ENCODE data around the gene PABPN1L. TPM values are rescaled to one million over a fixed set of nuclear protein-coding genes. Genes with fewer than 3 reads are reported as not detected.
A peak's percentile ranks its signal among the peaks of the same experiment; 100 is the strongest.

The PABPN1L gene
- total and polyA plus RNA-seq, 10 of the 15 experiments (the other 5 are each of a cell fraction or from before 2014, with no cell fraction given): not detected

GRCh38 chr16:88864521-88864920, 1.9 kb downstream of the PABPN1L start:
- no TSS peak for BruUV-seq (replicated peaks)
- Histone ChIP-seq H3K27me3 (replicated peaks in 1 of 2; ENCODE audit: control insufficient read depth in 2 of 2, insufficient read depth in 2 of 2, low read length in 1 of 2) (no peaks in the 10 kb centered on the region), H4K20me1 (ENCODE audit: control insufficient read depth, insufficient read depth) (no peaks in the 10 kb centered on the region), H3K36me3 (ENCODE audit: control insufficient read depth in 2 of 2, insufficient read depth in 2 of 2, low read length in 1 of 2) (peaks cover 2 to 4% of the 10 kb centered on the region in 2 experiments; a peak in 3 of 4 replicates), H2AFZ (ENCODE audit: control insufficient read depth, low read depth, low read length) (no peak overlapping the region), H3K9ac (ENCODE audit: control insufficient read depth, insufficient read depth, low read length) (no peak overlapping the region), H3K4me3 (no peak overlapping the region), H3K9me3 (replicated peaks; ENCODE audit: control insufficient read depth, insufficient read depth, low read length) (no peaks in the 10 kb centered on the region), H3K79me2 (ENCODE audit: control insufficient read depth, insufficient read depth, low read length) (no peaks in the 10 kb centered on the region), H3K4me2 (ENCODE audit: control insufficient read depth, insufficient read depth) (no peak overlapping the region), H3K4me1 (ENCODE audit: control insufficient read depth, insufficient read depth, low read length) (no peaks in the 10 kb centered on the region), H3K27ac (ENCODE audit: control insufficient read depth, insufficient read depth) (no peak overlapping the region)
- intact Hi-C loops (cut with micrococcal nuclease; ENCODE audit: unreplicated experiment) (no loop called here), in situ Hi-C loops (cut with MboI) (no loop called here)
- no peak for FAIRE-seq
- 0 out of 3 replicates have a peak, but pooled peaks have one; percentile 15 for ATAC-seq
- no peak for TF ChIP-seq CHD4 (IDR thresholded peaks at IDR 0.05)
- no peak for TF ChIP-seq SIX5 (IDR thresholded peaks at IDR 0.05; ENCODE audit: low read depth, low read length, severe bottlenecking)
- TF ChIP-seq CEBPB (IDR thresholded peaks at IDR 0.05; ENCODE audit: borderline replicate concordance in 1 of 2, low read depth in 2 of 2, low read length in 2 of 2): no peak
- TF ChIP-seq TCF12 (IDR thresholded peaks at IDR 0.05; ENCODE audit: low read depth, low read length): no peak
- no peak for TF ChIP-seq ATF7 (IDR thresholded peaks at IDR 0.05; ENCODE audit: low read depth)
- no peak for TF ChIP-seq NFYB (IDR thresholded peaks at IDR 0.05; ENCODE audit: insufficient read depth, low read depth, low read length)
- no peak for TF ChIP-seq RB1 (IDR thresholded peaks at IDR 0.05; ENCODE audit: borderline replicate concordance)
- no peak for TF ChIP-seq BHLHE40 (IDR thresholded peaks at IDR 0.05; ENCODE audit: borderline replicate concordance in 1 of 2, low read depth in 2 of 2, low read length in 1 of 2)
- no peak for TF ChIP-seq NFXL1 (IDR thresholded peaks at IDR 0.05; ENCODE audit: borderline replicate concordance)
- TF ChIP-seq EGR1 (IDR thresholded peaks at IDR 0.05; ENCODE audit: borderline replicate concordance in 1 of 2, low read depth in 2 of 2, low read length in 2 of 2): no peak
- TF ChIP-seq SIN3A (IDR thresholded peaks at IDR 0.05; ENCODE audit: low read depth, low read length): no peak
- TF ChIP-seq RFX5 (IDR thresholded peaks at IDR 0.05; ENCODE audit: low read depth, low read length): no peak
- TF ChIP-seq MTA3 (IDR thresholded peaks at IDR 0.05; ENCODE audit: borderline replicate concordance, low read length): no peak
- no peak for TF ChIP-seq PRDM15 (CRISPR knock-in tag; IDR thresholded peaks at IDR 0.05)
- no peak for TF ChIP-seq KDM1A (IDR thresholded peaks at IDR 0.05; ENCODE audit: borderline replicate concordance)
- 69% methylated on average over 18 of the region's 18 CpGs for WGBS (ENCODE audit: insufficient coverage, insufficient replicate concordance, low lambda C conversion rate, missing lambda C conversion rate)
- RAD21 ChIA-PET (ENCODE audit: unreplicated experiment): no interaction called here
- CTCF ChIA-PET: no interaction called here
- POLR2A ChIA-PET: interaction anchor here (0.6 to 0.9 kb wide), 2 partner anchors 56 to 229 kb away, joined by 4 to 7 read pairs; partner anchors contain the start of gene ACSF3
- SMC1A ChIA-PET (ENCODE audit: uncharacterized antibody, unreplicated experiment): no interaction called here
- no peak for DNase-seq (ENCODE audit: low read depth, low spot score)
